ENCODE data around the gene HBEGF. TPM values are rescaled to one million over a fixed set of nuclear protein-coding genes. Genes with fewer than 3 reads are reported as not detected.
A peak's percentile ranks its signal among the peaks of the same experiment; 100 is the strongest.
"Not testable (repeated sequence)": the region's sequence is repeated elsewhere in the genome, so short reads cannot be mapped to it uniquely, and the experiment has no call there.

Gene HBEGF
- total RNA-seq, 2 experiments from 2014 or later = 21.5 to 23.5 TPM

GRCh38 chr5:140344683-140345423 is 1.6 kb downstream of the HBEGF start:
- peak overlapping the region; percentile 70 for H3K4me3 Mint-ChIP-seq
- peak overlapping the region; percentile 42 for H3K27ac Mint-ChIP-seq
- peak; percentile 55 for DNase-seq
- peaks cover 21% of the 10 kb centered on the region for H3K36me3 Mint-ChIP-seq
- H3K27me3 Mint-ChIP-seq = no peaks in the 10 kb centered on the region
- H3K9me3 Mint-ChIP-seq = no peaks in the 10 kb centered on the region
- intact Hi-C loops (cut with micrococcal nuclease) = loop anchor here (1.0 kb wide), 1 partner anchor 170 kb away; the partner anchor contains the start of gene CYSTM1
- ChIA-PET CTCF (interaction anchor here (0.6 to 16.7 kb wide), 14 partner anchors 8 to 201 kb away, joined by 4 to 744 read pairs (median 6); partner anchors contain the start of genes PFDN1 and SLC4A9), POLR2A (interaction anchor here (0.9 to 1.7 kb wide), 3 partner anchors 42 to 93 kb away, joined by 3 to 4 read pairs (median 4); partner anchors contain the start of genes ANKHD1 and PFDN1)
- peaks cover 45% of the 10 kb centered on the region for H3K4me1 Mint-ChIP-seq (ENCODE audit: low read depth)

- not testable (repeated sequence) for H3K27me3 Mint-ChIP-seq, H3K9me3 Mint-ChIP-seq, DNase-seq
- POLR2A ChIA-PET = interaction anchor here (0.9 to 1.7 kb wide), 2 partner anchors 58 to 92 kb away, joined by 3 to 4 read pairs; partner anchors contain the start of gene ANKHD1
- CTCF ChIA-PET = interaction anchor here (1.9 to 16.7 kb wide), 5 partner anchors 8 to 101 kb away, joined by 11 to 744 read pairs (median 21); partner anchors contain the start of gene SLC4A9
- peaks cover 21% of the 10 kb centered on the region for H3K36me3 Mint-ChIP-seq
- H3K4me3 Mint-ChIP-seq = peak overlapping the region; percentile 70
- H3K4me1 Mint-ChIP-seq (ENCODE audit: low read depth) = peaks cover 45% of the 10 kb centered on the region
- peak overlapping the region; percentile 90 for H3K27ac Mint-ChIP-seq
- intact Hi-C loops (cut with micrococcal nuclease) = loop anchor here (1.0 to 2.0 kb wide), 2 partner anchors 41 to 169 kb away; partner anchors contain the start of genes CYSTM1 and PFDN1
Observed at GRCh38 chr5:140343849-140344248, 2.6 kb downstream of the HBEGF start.

GRCh38 chr5:140342896-140343295 is 3.5 kb downstream of the HBEGF start:
- H3K27ac Mint-ChIP-seq = peak overlapping the region; percentile 90
- H3K36me3 Mint-ChIP-seq = peaks cover 22% of the 10 kb centered on the region
- no peaks in the 10 kb centered on the region for H3K27me3 Mint-ChIP-seq
- no peak for DNase-seq
- peak overlapping the region; percentile 67 for H3K4me3 Mint-ChIP-seq
- ChIA-PET CTCF (interaction anchor here (1.0 to 16.7 kb wide), 3 partner anchors 9 to 100 kb away, joined by 4 to 744 read pairs (median 11); no protein-coding TSS in a partner anchor), POLR2A (no interaction called here)
- no peaks in the 10 kb centered on the region for H3K9me3 Mint-ChIP-seq
- intact Hi-C loops (cut with micrococcal nuclease) = loop anchor here (2.0 kb wide), 1 partner anchor 40 kb away; the partner anchor contains the start of gene PFDN1
- peaks cover 45% of the 10 kb centered on the region for H3K4me1 Mint-ChIP-seq (ENCODE audit: low read depth)

- intact Hi-C loops (cut with micrococcal nuclease) = loop anchor here (2.0 kb wide), 1 partner anchor 39 kb away; the partner anchor contains the start of gene PFDN1
- Mint-ChIP-seq H3K4me1 (ENCODE audit: low read depth) (peaks cover 45% of the 10 kb centered on the region), H3K4me3 (peak overlapping the region; percentile 67), H3K36me3 (peaks cover 22% of the 10 kb centered on the region), H3K27ac (peak overlapping the region; percentile 90), H3K27me3 (no peaks in the 10 kb centered on the region), H3K9me3 (no peaks in the 10 kb centered on the region)
- DNase-seq = peak; percentile 70
- CTCF ChIA-PET = interaction anchor here (0.7 to 16.7 kb wide), 4 partner anchors 9 to 100 kb away, joined by 3 to 744 read pairs (median 8); no protein-coding TSS in a partner anchor
- POLR2A ChIA-PET = no interaction called here
Observed at GRCh38 chr5:140342287-140342686, 4.1 kb downstream of the HBEGF start.

GRCh38 chr5:140341591-140341990 is 4.8 kb downstream of the HBEGF start:
- POLR2A ChIA-PET = no interaction called here

GRCh38 chr5:140340605-140341121 is 5.7 kb downstream of the HBEGF start:
- Mint-ChIP-seq H3K4me1 (ENCODE audit: low read depth) (peaks cover 44% of the 10 kb centered on the region), H3K36me3 (peaks cover 30% of the 10 kb centered on the region), H3K9me3 (no peaks in the 10 kb centered on the region), H3K4me3 (no peak overlapping the region), H3K27ac (peak overlapping the region; percentile 8), H3K27me3 (no peaks in the 10 kb centered on the region)
- CTCF ChIA-PET = interaction anchor here (0.9 to 16.7 kb wide), 3 partner anchors 11 to 98 kb away, joined by 3 to 744 read pairs (median 14); partner anchors contain the start of gene PFDN1
- POLR2A ChIA-PET = no interaction called here
- DNase-seq = no peak
- intact Hi-C loops (cut with micrococcal nuclease) = no loop called here

More at GRCh38 chr5:140341591-140341990, 4.8 kb downstream of the HBEGF start:
- H3K4me3 Mint-ChIP-seq = peak overlapping the region; percentile 67
- H3K4me1 Mint-ChIP-seq (ENCODE audit: low read depth) = peaks cover 44% of the 10 kb centered on the region
- DNase-seq = no peak
- H3K27ac Mint-ChIP-seq = peak overlapping the region; percentile 90
- H3K9me3 Mint-ChIP-seq = no peaks in the 10 kb centered on the region
- peaks cover 22% of the 10 kb centered on the region for H3K36me3 Mint-ChIP-seq
- intact Hi-C loops (cut with micrococcal nuclease) = no loop called here
- H3K27me3 Mint-ChIP-seq = no peaks in the 10 kb centered on the region
- CTCF ChIA-PET = interaction anchor here (2.1 to 16.7 kb wide), 2 partner anchors 10 to 99 kb away, joined by 14 to 744 read pairs; no protein-coding TSS in a partner anchor

GRCh38 chr5:140339636-140340035 is 6.8 kb downstream of the HBEGF start:
- peaks cover 33% of the 10 kb centered on the region for H3K36me3 Mint-ChIP-seq
- H3K27ac Mint-ChIP-seq = no peak overlapping the region
- no peaks in the 10 kb centered on the region for H3K9me3 Mint-ChIP-seq
- POLR2A ChIA-PET = interaction anchor here (0.7 kb wide), 1 partner anchor 82 kb away, joined by 3 read pairs; no protein-coding TSS in a partner anchor
- no peak overlapping the region for H3K4me3 Mint-ChIP-seq
- CTCF ChIA-PET = interaction anchor here (0.9 to 2.3 kb wide), 4 partner anchors 12 to 95 kb away, joined by 3 to 14 read pairs (median 5); partner anchors contain the start of gene PFDN1
- DNase-seq = no peak
- no peaks in the 10 kb centered on the region for H3K27me3 Mint-ChIP-seq
- peaks cover 39% of the 10 kb centered on the region for H3K4me1 Mint-ChIP-seq (ENCODE audit: low read depth)
- intact Hi-C loops (cut with micrococcal nuclease) = no loop called here

GRCh38 chr5:140338908-140339307 is 7.5 kb downstream of the HBEGF start:
- no peaks in the 10 kb centered on the region for H3K27me3 Mint-ChIP-seq
- ChIA-PET CTCF (interaction anchor here (0.9 to 2.3 kb wide), 2 partner anchors 13 to 94 kb away, joined by 3 to 7 read pairs; no protein-coding TSS in a partner anchor), POLR2A (no interaction called here)
- H3K9me3 Mint-ChIP-seq = no peaks in the 10 kb centered on the region
- H3K27ac Mint-ChIP-seq = no peak overlapping the region
- no peak overlapping the region for H3K4me3 Mint-ChIP-seq
- intact Hi-C loops (cut with micrococcal nuclease) = no loop called here
- peaks cover 32% of the 10 kb centered on the region for H3K4me1 Mint-ChIP-seq (ENCODE audit: low read depth)
- H3K36me3 Mint-ChIP-seq = peaks cover 35% of the 10 kb centered on the region
- DNase-seq = no peak

GRCh38 chr5:140338336-140338735 is 8.1 kb downstream of the HBEGF start:
- POLR2A ChIA-PET = no interaction called here
- intact Hi-C loops (cut with micrococcal nuclease) = no loop called here
- Mint-ChIP-seq H3K4me1 (ENCODE audit: low read depth) (peaks cover 26% of the 10 kb centered on the region), H3K27me3 (no peaks in the 10 kb centered on the region), H3K9me3 (no peaks in the 10 kb centered on the region), H3K27ac (no peak overlapping the region), H3K36me3 (peaks cover 34% of the 10 kb centered on the region), H3K4me3 (no peak overlapping the region)
- DNase-seq = no peak
- CTCF ChIA-PET = interaction anchor here (1.3 to 2.3 kb wide), 2 partner anchors 14 to 94 kb away, joined by 3 to 7 read pairs; no protein-coding TSS in a partner anchor

GRCh38 chr5:140337880-140338279 is 8.5 kb downstream of the HBEGF start:
- no peak for DNase-seq
- intact Hi-C loops (cut with micrococcal nuclease) = no loop called here
- Mint-ChIP-seq H3K4me3 (no peak overlapping the region), H3K27me3 (no peaks in the 10 kb centered on the region), H3K36me3 (peaks cover 34% of the 10 kb centered on the region), H3K4me1 (ENCODE audit: low read depth) (peaks cover 22% of the 10 kb centered on the region), H3K9me3 (no peaks in the 10 kb centered on the region), H3K27ac (no peak overlapping the region)
- POLR2A ChIA-PET = no interaction called here
- CTCF ChIA-PET = interaction anchor here (1.3 to 2.3 kb wide), 3 partner anchors 8 to 93 kb away, joined by 3 to 7 read pairs (median 5); no protein-coding TSS in a partner anchor

- H3K27me3 Mint-ChIP-seq = no peaks in the 10 kb centered on the region
- peaks cover 9% of the 10 kb centered on the region for H3K4me1 Mint-ChIP-seq (ENCODE audit: low read depth)
- no peaks in the 10 kb centered on the region for H3K9me3 Mint-ChIP-seq
- ChIA-PET CTCF (interaction anchor here (1.4 to 2.6 kb wide), 3 partner anchors 9 to 92 kb away, joined by 5 to 20 read pairs (median 11); partner anchors contain the start of gene HBEGF), POLR2A (no interaction called here)
- no peak overlapping the region for H3K4me3 Mint-ChIP-seq
- peaks cover 28% of the 10 kb centered on the region for H3K36me3 Mint-ChIP-seq
- no peak overlapping the region for H3K27ac Mint-ChIP-seq
- intact Hi-C loops (cut with micrococcal nuclease) = no loop called here
- no peak for DNase-seq
Observed at GRCh38 chr5:140336388-140336787, 10.0 kb downstream of the HBEGF start.

All from activated CD4-positive, alpha-beta memory T cell treated with anti-CD3 and anti-CD28 coated beads for 36 hours (primary cell).